ENCODE measurements around the gene PRDM2.

PRDM2 gene

DNA sequence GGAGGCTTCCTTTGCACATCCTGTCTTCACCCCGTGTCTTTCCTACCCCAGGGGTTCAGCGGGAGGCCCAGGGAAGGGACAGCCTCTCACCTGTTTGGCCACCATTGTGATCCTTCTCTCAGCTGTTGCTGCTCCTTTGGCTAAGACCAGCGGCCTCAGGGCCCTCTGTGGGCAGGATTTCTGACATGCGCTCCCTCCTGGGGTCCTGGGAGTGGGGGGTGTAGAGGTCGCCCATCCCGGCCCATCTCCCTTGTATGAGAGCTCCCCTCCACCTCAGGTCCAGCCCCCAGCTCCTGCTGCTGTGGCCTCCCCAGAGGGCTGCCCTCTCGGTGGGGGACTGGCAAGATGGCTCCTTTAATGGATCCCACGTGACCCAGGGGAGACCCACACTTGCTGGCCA, 120.5 kb downstream of the PRDM2 start:
- H3K27ac Mint-ChIP-seq, result no peak overlapping the region
- H3K36me3 Mint-ChIP-seq (ENCODE audit: low read depth), result peaks cover 2% of the 10 kb centered on the region
- H3K4me3 Mint-ChIP-seq, result no peak overlapping the region
- DNase-seq (ENCODE audit: low spot score), result no peak
- H3K27me3 Mint-ChIP-seq (ENCODE audit: low read depth), result no peaks in the 10 kb centered on the region
- no peaks in the 10 kb centered on the region for H3K4me1 Mint-ChIP-seq (ENCODE audit: low read depth)
- no peaks in the 10 kb centered on the region for H3K9me3 Mint-ChIP-seq

DNA sequence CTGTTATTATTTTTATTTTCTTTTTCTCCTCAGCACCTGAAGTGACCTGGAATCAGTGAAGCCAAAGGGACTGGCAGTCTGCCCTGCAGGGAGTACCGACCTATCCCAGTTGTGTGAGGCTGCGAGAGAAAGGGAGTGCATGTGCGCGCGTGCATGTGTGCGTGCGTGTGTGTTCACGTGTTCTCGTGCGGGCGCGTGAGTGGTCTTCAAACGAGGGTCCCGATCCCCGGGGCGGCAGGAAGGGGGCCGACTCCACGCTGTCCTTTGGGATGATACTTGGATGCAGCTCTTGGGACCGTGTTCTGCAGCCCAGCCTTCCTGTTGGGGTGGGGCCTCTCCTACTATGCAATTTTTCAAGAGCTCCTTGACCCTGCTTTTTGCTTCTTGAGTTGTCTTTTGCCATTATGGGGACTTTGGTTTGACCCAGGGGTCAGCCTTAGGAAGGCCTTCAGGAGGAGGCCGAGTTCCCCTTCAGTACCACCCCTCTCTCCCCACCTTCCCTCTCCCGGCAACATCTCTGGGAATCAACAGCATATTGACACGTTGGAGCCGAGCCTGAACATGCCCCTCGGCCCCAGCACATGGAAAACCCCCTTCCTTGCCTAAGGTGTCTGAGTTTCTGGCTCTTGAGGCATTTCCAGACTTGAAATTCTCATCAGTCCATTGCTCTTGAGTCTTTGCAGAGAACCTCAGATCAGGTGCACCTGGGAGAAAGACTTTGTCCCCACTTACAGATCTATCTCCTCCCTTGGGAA, 123.3 kb downstream of the PRDM2 start:
- Mint-ChIP-seq H3K4me1 (ENCODE audit: low read depth) (no peaks in the 10 kb centered on the region), H3K27me3 (ENCODE audit: low read depth) (no peaks in the 10 kb centered on the region), H3K4me3 (no peak overlapping the region), H3K27ac (no peak overlapping the region), H3K36me3 (ENCODE audit: low read depth) (peaks cover 2% of the 10 kb centered on the region), H3K9me3 (no peaks in the 10 kb centered on the region)
- no peak for DNase-seq (ENCODE audit: low spot score)

- no peaks in the 10 kb centered on the region for H3K9me3 Mint-ChIP-seq
- H3K27me3 Mint-ChIP-seq (ENCODE audit: low read depth), result no peaks in the 10 kb centered on the region
- no peak overlapping the region for H3K4me3 Mint-ChIP-seq
- no peak overlapping the region for H3K27ac Mint-ChIP-seq
- peaks cover 2% of the 10 kb centered on the region for H3K36me3 Mint-ChIP-seq (ENCODE audit: low read depth)
- DNase-seq (ENCODE audit: low spot score), result no peak
- H3K4me1 Mint-ChIP-seq (ENCODE audit: low read depth), result no peaks in the 10 kb centered on the region
Observed at GRCh38 chr1:13823936-13824335, 123.9 kb downstream of the PRDM2 start.

DNA sequence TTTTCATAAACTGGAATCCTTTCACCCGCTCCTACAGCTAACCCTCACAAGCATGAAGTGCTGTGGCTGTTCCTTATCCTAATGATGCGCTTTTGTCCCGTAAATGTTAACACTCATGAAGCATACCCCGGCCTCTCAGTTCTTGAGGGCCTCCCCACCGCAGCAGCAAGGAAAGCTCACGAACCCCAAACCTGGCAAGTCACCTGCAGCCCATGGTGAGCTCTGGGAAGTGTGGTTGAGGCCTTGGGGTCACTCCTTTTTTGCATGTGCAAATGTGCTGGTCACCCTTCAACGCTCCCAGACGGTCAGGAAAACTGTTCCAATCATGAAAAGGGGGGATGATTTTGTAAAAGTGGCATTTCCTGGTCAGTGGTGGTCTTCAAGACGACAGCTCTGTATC, 124.6 kb downstream of the PRDM2 start:
- Mint-ChIP-seq H3K27me3 (ENCODE audit: low read depth) (no peaks in the 10 kb centered on the region), H3K36me3 (ENCODE audit: low read depth) (peaks cover 2% of the 10 kb centered on the region), H3K9me3 (no peaks in the 10 kb centered on the region), H3K27ac (no peak overlapping the region), H3K4me1 (ENCODE audit: low read depth) (no peaks in the 10 kb centered on the region), H3K4me3 (no peak overlapping the region)
- DNase-seq (ENCODE audit: low spot score), result no peak

DNA sequence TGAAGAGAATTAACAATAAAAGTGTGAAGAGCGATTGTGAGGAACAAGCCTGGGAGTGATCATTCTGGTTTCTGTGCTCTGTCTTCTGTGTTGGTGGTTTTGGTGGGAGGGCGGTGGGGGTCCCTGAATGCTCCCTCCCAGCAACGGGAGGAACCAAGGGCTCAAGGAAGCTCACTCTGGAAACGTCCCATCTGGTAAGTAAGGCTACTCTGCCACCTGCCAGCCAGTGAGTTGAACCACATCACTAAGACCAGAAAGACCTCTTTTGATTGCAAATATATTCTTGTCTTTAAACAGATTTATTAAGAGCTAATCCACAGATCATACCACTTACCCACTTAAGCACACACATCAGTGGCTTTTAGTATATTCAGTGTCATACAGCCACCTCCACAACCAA, 125.0 kb downstream of the PRDM2 start:
- Mint-ChIP-seq H3K9me3 (no peaks in the 10 kb centered on the region), H3K4me1 (ENCODE audit: low read depth) (no peaks in the 10 kb centered on the region), H3K27me3 (ENCODE audit: low read depth) (no peaks in the 10 kb centered on the region), H3K27ac (no peak overlapping the region), H3K36me3 (ENCODE audit: low read depth) (peaks cover 2% of the 10 kb centered on the region), H3K4me3 (no peak overlapping the region)
- DNase-seq (ENCODE audit: low spot score), result no peak

- H3K4me3 Mint-ChIP-seq, result no peak overlapping the region
- H3K27me3 Mint-ChIP-seq (ENCODE audit: low read depth), result no peaks in the 10 kb centered on the region
- DNase-seq (ENCODE audit: low spot score), result no peak
- no peaks in the 10 kb centered on the region for H3K4me1 Mint-ChIP-seq (ENCODE audit: low read depth)
- peaks cover 2% of the 10 kb centered on the region for H3K36me3 Mint-ChIP-seq (ENCODE audit: low read depth)
- H3K9me3 Mint-ChIP-seq, result no peaks in the 10 kb centered on the region
- H3K27ac Mint-ChIP-seq, result no peak overlapping the region
Observed at GRCh38 chr1:13826009-13826408, 126.0 kb downstream of the PRDM2 start.

DNA sequence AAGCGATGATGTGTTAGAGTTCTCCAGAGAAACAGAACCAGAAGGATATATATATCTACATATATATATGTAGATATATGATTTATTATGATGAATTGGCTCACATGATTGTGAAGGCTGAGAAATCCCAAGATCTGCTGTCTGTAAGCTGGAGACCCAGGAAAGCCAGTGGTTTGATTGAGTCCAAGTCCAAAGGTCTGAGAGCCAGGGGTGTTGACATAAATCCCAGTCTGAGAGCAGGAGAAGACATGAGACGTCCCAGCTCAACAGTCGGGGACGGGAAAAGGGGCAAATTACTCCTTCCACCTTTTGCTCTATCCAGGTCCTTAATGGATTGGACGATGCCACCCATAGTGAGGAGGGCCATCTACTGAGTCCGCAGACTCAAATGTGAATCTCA, 126.6 kb downstream of the PRDM2 start:
- Mint-ChIP-seq H3K4me3 (no peak overlapping the region), H3K9me3 (no peaks in the 10 kb centered on the region), H3K27me3 (ENCODE audit: low read depth) (no peaks in the 10 kb centered on the region), H3K36me3 (ENCODE audit: low read depth) (peaks cover 2% of the 10 kb centered on the region), H3K27ac (no peak overlapping the region), H3K4me1 (ENCODE audit: low read depth) (no peaks in the 10 kb centered on the region)
- DNase-seq (ENCODE audit: low spot score), result no peak

DNA sequence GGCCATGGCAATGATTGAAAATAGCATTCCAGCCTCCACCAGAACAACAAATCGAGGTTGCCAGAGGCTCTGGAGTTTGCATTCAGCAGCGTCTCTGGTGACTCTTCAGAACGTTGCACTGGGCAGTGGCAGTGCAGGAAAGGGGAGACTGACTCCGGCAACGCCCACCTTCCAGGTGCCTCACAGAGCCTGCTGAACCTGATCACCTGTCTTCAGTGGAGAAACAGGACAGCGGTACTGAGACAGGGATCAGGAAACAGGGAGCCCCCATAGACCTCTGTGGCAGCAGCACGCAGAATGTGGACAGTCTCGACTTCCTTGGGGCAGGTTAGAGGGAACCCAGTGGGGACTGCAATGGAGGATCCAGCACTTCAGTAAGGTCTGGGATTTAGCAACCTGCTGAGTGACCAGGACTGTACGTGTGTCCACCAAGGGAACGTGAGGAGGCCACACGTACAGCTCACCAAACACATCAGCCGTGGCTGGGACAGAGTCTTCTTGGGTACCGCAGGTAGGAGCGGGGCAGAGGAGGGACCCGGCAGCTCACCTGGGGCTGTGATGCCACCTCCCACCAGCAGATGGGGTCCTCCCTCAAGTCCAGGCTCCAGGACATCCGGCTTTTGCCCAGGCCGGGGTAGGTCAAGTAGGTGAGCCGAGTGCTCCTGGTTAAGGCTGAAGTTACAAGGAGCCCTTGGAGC, 128.6 kb downstream of the PRDM2 start:
- H3K36me3 Mint-ChIP-seq (ENCODE audit: low read depth), result no peaks in the 10 kb centered on the region
- no peak for DNase-seq (ENCODE audit: low spot score)
- H3K27ac Mint-ChIP-seq, result no peak overlapping the region
- H3K27me3 Mint-ChIP-seq (ENCODE audit: low read depth), result no peaks in the 10 kb centered on the region
- no peak overlapping the region for H3K4me3 Mint-ChIP-seq
- no peaks in the 10 kb centered on the region for H3K9me3 Mint-ChIP-seq
- H3K4me1 Mint-ChIP-seq (ENCODE audit: low read depth), result no peaks in the 10 kb centered on the region

DNA sequence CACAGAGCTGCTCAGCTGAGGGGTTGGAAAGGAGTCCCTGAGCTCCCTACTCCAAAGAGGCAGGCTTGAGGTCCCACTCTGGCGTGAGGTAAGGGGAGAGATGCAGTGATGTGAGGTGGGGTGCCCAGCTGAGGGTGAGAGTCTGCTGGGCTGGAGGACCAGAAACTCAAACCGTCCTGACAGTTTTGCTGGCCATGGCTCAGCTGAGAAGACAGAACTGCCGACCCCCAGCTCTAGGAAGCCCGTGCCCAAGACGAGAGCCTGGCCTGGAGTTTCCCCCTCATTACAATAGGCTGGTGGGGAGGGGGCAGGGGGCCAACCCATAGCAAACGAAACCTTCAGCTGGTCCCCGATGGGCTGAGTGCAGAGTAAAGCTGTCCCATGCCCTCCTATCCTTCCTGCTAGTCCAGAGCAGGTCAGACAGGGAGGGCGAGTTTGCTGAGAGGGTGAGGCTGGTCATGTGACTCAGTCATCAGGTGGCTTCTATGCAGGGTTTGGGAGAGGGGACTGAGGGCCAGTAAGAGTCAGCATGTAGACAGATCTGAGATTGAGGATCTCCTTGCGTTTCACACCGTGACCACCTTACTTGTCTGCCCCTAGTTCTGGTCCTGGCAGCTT, 129.3 kb downstream of the PRDM2 start:
- Mint-ChIP-seq H3K9me3 (no peaks in the 10 kb centered on the region), H3K27me3 (ENCODE audit: low read depth) (no peaks in the 10 kb centered on the region), H3K27ac (no peak overlapping the region), H3K36me3 (ENCODE audit: low read depth) (no peaks in the 10 kb centered on the region), H3K4me3 (no peak overlapping the region), H3K4me1 (ENCODE audit: low read depth) (no peaks in the 10 kb centered on the region)
- no peak for DNase-seq (ENCODE audit: low spot score)

- no peak overlapping the region for H3K4me3 Mint-ChIP-seq
- no peaks in the 10 kb centered on the region for H3K27me3 Mint-ChIP-seq (ENCODE audit: low read depth)
- H3K4me1 Mint-ChIP-seq (ENCODE audit: low read depth), result no peaks in the 10 kb centered on the region
- no peak for DNase-seq (ENCODE audit: low spot score)
- H3K36me3 Mint-ChIP-seq (ENCODE audit: low read depth), result no peaks in the 10 kb centered on the region
- H3K27ac Mint-ChIP-seq, result no peak overlapping the region
- no peaks in the 10 kb centered on the region for H3K9me3 Mint-ChIP-seq
Observed at GRCh38 chr1:13830170-13830569, 130.2 kb downstream of the PRDM2 start.

GRCh38 chr1:13830616-13831280, 130.8 kb downstream of the PRDM2 start:
- Mint-ChIP-seq H3K27me3 (ENCODE audit: low read depth) (no peaks in the 10 kb centered on the region), H3K36me3 (ENCODE audit: low read depth) (no peaks in the 10 kb centered on the region), H3K27ac (no peak overlapping the region), H3K9me3 (no peaks in the 10 kb centered on the region), H3K4me3 (no peak overlapping the region), H3K4me1 (ENCODE audit: low read depth) (no peaks in the 10 kb centered on the region)
- DNase-seq (ENCODE audit: low spot score), result no peak

- H3K36me3 Mint-ChIP-seq (ENCODE audit: low read depth), result no peaks in the 10 kb centered on the region
- no peak overlapping the region for H3K27ac Mint-ChIP-seq
- no peaks in the 10 kb centered on the region for H3K9me3 Mint-ChIP-seq
- H3K27me3 Mint-ChIP-seq (ENCODE audit: low read depth), result no peaks in the 10 kb centered on the region
- H3K4me3 Mint-ChIP-seq, result no peak overlapping the region
- DNase-seq (ENCODE audit: low spot score), result no peak
- no peaks in the 10 kb centered on the region for H3K4me1 Mint-ChIP-seq (ENCODE audit: low read depth)
Observed at GRCh38 chr1:13832100-13832499, 132.1 kb downstream of the PRDM2 start.

- H3K27me3 Mint-ChIP-seq (ENCODE audit: low read depth), result no peaks in the 10 kb centered on the region
- no peaks in the 10 kb centered on the region for H3K36me3 Mint-ChIP-seq (ENCODE audit: low read depth)
- no peaks in the 10 kb centered on the region for H3K9me3 Mint-ChIP-seq
Observed at GRCh38 chr1:13832536-13832935, 132.5 kb downstream of the PRDM2 start.

GRCh38 chr1:13836136-13836535, 136.1 kb downstream of the PRDM2 start:
- Mint-ChIP-seq H3K27ac (no peak overlapping the region), H3K9me3 (no peaks in the 10 kb centered on the region), H3K27me3 (ENCODE audit: low read depth) (no peaks in the 10 kb centered on the region), H3K36me3 (ENCODE audit: low read depth) (no peaks in the 10 kb centered on the region), H3K4me3 (no peak overlapping the region), H3K4me1 (ENCODE audit: low read depth) (no peaks in the 10 kb centered on the region)
- no peak for DNase-seq (ENCODE audit: low spot score)

More at GRCh38 chr1:13832536-13832935, 132.5 kb downstream of the PRDM2 start:
- DNase-seq (ENCODE audit: low spot score), result no peak
- no peak overlapping the region for H3K4me3 Mint-ChIP-seq
- H3K4me1 Mint-ChIP-seq (ENCODE audit: low read depth), result no peaks in the 10 kb centered on the region
- no peak overlapping the region for H3K27ac Mint-ChIP-seq
